Endometrial microvascular endothelial cells (primary cell): ENCODE measurements around the gene DST. TPM values are rescaled to one million over a fixed set of nuclear protein-coding genes. Genes with fewer than 3 reads are reported as not detected.

ENCODE experiments used
- in situ Hi-C: cut with HindIII; loops from 2 replicates; pipeline ENCODE4 v1.10.0; 2017; ENCODE audit warnings: low sequenced_read_pairs, low pct_unique_long_range_greater_than_20kb; ENCODE audit errors: inconsistent ontology term
- total RNA-seq: library from RNA; depleted of rRNA; stranded (reverse); fragments of >200 nt; gene quantifications from one replicate; pipeline ENCODE4 v1.2.3, GENCODE V29; 2015; ENCODE audit errors: inconsistent ontology term

The DST gene
- total RNA-seq, 1 donor from 2014 or later, result 119 TPM

DNA sequence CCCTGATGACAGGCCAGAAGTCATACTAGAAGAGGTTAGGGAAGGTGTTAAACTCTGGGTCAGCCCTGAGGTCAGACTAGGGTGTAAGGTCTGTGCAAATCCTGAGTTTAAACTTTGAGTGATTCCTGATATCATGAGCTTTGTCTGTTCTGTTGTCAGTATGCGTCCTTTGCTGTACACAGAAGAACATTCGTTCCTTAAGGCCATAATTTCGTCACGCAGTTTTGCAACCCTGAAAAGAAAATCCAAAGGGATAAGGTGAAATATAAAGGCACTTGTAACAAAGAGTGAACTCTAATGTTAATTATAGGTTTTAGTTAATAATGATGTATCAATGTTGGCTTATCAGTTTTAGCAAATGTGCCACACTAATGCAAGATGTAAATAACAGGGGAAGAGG is 2.3 kb downstream of the DST start:
- in situ Hi-C loops, result no loop called here

DNA sequence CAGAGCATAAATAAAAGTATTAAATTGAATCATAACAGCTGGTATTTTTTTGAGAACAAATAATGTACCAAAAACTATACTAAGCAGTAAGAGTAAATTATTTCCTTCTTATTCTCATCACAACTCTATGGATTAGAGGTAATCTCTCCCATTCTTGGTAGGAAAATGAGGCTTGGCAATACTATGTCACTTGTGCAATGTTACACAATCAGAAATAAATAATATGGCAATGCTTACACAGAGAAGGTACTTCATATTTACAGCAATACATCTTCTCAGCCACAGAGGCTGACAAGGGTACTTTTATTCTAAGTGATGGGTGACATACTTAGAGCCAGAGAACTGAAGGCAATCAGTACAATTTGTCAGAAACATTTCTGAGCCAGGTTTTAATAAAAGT is 3.9 kb downstream of the DST start:
- in situ Hi-C loops, result no loop called here

DNA sequence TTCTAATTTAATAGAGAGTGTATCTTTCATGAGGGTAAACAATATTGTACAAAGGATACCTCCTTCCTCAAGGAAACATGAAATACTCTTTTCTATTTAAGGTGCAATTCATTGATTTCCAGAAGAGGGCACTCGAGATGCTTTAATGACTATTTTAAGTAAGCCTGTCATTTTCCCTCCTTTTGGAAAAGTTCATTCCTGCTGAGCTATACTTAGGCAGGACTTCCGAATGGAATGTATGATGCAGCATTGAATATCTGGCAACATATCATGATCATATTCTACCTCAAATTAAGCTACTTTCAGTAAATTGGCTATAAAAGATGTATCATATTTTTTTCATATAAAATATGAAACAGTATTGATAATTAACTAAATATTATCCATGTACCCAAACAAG is 5.0 kb downstream of the DST start:
- in situ Hi-C loops, result no loop called here

DNA sequence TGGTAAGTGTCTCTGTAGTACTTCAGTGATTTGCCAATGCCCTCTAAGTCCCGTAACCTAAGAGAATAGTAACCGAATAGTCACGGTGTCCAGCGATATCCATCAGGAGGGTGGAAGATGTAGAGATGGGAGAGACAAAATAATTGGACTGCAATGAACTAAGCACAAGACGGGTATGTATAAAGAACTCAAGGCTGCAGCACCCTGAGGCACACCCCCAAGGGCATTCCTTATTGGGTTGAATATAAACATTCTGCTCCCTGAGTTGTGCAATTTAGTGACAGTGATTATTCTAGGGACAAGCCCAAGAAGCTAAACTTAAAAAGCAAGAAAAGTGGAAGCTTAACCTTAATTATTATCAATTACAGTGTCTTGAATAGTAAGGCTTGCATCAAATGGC is 14.6 kb downstream of the DST start:
- in situ Hi-C loops, result no loop called here

DNA sequence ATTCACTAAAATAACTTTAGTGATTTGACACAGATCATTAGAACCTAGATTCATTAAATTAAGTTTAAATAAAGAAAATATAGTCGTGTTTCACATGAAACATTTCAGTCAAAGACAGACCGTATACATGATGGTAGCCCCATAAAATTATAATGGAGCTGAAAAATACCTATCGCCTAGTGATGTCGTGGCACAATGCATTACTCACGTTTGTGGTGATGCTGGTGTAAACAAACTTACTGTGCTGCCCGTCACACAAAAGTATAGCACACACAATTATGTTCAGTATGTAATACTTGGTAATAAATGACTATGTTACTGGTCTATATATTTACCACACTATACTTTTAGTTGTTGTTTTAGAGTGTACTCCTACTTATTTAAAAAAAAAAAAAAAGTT is 17.3 kb downstream of the DST start:
- in situ Hi-C loops, result no loop called here

DNA sequence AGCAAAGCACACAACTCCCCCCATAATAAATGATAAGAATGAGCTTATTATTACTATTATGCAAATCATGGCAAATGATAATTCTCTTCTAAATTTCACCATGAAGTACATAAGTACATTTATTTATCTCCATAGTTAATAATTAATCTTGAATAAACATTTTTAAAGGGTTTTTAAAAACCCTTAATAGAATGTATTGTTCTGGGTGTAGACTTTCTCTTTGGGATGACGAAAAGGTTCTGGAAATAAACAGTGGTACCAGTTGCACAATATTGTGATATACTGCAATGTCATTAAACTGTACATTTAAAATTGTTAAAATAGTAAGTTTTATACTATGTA is 18.0 kb downstream of the DST start:
- in situ Hi-C loops, result loop anchor here (25.0 kb wide), 1 partner anchor 262 kb away; no protein-coding TSS in a partner anchor

DNA sequence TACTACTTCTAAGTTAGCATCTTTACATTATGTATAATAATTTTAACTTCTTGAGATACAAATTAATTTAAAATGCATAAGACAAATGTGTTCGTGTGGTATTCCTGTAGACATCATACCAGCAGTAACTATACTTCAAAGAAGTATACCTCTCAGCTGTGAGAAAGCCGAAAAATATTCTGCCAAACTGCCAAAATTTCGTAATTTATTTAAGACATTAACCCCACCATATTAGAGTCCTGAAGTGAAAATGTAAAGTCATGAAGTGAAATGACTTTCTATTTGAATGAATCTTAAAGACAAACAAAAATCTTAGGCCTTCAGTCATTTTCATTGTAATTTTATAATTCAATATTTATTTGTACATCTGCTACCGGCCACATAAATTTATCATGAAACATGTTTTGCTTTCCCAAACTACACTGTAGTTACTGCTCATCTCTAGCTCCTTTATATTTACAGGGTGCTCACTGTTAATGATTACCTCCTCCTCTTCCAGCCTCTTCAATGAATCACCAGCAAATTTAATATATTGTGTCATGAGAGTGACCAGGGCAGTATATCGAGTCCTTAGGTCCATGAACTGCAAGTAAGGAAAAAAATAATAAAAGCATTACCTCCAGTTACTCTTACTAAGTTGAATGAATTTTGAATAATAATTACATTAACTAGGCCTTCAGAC is 18.5 kb downstream of the DST start:
- in situ Hi-C loops, result loop anchor here (25.0 kb wide), 1 partner anchor 262 kb away; no protein-coding TSS in a partner anchor

DNA sequence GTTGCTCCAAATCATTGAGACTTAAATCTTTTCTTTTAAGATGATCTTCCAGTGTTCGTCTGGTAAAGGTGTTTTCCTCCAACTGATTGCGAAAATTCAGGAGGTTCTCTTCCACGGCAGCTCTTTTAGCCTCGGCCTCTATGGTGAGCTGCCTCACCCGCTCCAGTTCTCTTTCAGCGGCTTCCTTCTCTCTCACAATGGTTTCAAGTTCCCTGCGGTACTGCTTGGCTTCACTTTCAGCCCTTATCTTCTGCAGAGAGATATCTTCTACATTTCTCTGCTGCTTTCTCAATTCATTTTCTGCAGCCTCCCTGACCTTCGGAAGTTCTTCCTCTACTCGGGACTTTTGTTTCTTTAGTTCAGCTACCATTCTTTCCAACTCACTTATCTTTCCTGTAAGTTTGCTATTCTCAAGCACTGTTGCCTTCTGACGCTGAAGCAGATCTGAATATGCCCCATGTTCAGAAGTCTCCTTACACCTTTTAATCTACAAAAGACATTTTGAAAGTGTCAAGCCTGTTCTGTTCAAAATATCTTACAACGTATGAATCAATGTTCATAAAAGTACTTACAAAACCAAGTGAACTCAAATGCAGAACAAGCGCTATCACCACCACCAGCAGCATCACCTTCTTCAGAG is 22.3 kb downstream of the DST start:
- in situ Hi-C loops, result loop anchor here (25.0 kb wide), 1 partner anchor 258 kb away; no protein-coding TSS in a partner anchor

DNA sequence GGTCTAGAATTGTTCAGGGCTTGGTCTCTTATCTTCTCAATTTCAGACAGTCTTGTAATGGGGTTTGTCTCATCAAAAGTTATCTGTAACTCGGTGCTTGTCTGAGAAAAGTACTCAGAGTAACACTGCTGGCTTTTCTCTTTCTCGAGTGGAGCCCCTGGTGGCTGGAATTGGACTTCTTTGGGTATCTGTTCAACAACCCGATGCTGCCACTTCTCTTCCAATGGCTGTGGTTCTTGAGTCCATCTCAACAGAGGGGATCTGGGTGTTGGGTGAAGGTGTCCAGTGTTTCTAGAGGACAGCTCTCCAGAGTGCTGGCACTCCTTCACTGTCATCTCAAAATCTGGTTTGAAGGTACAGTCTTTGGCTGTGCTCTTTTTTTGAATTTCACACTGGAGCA is 24.6 kb downstream of the DST start:
- in situ Hi-C loops, result loop anchor here (25.0 kb wide), 1 partner anchor 256 kb away; no protein-coding TSS in a partner anchor

DNA sequence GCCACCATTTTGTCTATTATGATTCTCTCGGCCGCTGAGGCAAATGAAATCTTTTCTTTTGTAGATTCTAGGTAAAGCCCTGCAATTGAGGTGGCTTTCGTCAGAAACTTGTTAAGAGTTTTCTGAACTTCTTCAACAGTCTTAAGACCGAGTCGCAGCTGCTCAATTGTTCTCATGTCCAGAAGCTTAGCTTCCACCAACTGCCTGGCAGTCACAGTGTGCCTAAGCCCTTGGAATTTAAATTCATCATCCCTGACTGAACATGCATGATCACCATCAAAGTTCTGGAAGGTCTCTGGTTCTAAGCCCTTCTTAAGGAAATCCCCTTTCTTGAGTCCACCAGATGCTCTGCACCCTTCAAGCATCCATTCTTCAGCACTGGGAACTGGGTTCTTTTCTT is 25.7 kb downstream of the DST start:
- in situ Hi-C loops, result loop anchor here (25.0 kb wide), 1 partner anchor 255 kb away; no protein-coding TSS in a partner anchor

DNA sequence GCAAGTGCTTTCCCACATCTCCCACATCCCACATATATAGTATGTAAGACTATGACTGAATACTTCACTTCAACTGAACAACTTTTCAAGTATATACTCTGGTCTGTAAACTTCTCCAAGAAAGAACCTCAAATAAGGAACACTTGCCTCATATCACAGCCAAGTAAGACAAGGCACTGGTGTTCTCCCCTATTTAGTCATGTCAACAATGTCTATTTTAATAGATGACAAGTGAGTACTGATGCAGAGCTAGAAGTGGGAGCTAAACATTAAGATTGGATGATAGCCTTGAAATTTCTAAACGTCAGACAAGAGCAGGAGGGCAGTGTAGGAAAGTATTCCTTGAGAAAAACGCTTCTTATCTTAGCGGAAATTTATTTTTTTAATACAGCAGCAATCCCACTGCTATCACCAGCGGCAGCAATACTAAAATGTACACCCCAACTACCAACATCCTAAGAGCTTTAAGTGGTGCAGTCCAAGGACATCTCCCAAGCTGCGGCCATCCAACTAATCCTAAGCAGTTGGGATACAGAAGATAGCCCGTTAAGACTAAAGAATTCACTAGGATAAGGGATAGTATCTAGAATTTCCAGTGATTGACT is 29.3 kb downstream of the DST start:
- in situ Hi-C loops, result loop anchor here (25.0 kb wide), 1 partner anchor 251 kb away; no protein-coding TSS in a partner anchor

DNA sequence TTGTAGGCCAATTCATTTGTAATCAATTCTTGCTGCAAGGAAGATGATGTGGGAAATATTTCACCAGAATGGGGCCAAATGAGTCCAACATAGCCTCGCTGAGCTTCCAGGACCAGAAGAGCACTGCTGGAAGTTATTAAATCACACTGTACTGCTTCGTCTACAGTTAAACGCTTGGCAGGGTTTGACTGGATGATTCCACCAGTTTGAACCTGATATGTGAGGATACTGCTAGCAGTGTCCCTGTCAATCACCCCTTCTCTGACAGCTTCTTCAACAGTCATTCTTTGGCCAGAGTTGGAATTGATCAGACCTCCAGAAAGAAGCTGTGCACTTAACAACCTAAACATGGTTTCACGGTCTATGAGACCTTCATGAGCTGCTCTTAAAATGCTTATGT is 34.4 kb downstream of the DST start:
- in situ Hi-C loops, result loop anchor here (25.0 kb wide), 1 partner anchor 246 kb away; no protein-coding TSS in a partner anchor

DNA sequence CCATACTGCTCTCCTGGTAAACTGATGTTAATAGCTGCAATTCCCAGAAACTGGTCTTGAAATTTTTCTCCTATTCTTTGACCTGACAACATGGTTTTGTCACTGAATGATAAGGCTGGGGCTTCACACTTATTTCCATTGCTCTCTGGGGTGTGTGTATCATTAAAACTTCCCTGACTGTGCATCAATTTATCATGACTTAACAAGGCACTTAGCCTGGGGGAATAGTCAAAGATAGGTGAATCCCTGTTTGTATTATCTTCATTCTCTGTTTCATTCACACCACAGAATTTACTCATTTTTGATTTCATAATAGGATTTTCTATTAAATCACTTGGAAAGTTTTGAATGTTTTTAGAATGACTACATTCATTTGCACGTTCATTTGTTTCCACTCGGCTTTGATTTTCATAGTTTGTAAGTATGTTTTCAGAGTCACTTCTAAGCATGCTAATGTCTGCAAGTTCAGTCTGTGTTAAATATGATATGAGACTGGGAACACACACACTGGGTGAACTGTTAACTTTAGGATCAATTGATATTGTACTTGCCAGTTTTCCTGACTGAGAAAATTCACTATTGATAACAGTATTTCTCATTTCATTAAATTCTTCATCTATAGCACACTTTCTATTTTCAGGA is 35.5 kb downstream of the DST start:
- in situ Hi-C loops, result loop anchor here (25.0 kb wide), 1 partner anchor 245 kb away; no protein-coding TSS in a partner anchor

DNA sequence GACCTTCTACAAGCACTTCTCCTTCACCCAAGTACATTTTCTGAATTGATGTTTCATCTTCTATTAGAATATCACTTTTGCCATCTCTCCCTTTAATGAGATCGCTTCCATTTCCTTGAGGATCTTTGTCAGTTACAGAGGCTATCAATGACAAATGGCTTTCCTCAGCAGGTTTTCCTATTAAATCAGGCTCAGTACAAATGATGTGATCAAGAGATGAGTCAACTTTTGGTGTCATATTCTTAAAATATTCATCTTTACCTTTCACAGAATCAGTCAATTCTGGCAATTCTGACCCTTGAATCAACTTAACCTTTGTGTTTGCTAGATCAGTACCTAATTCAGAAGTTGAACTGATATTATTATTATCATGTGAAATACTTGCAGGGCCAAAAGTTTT is 37.3 kb downstream of the DST start:
- in situ Hi-C loops, result loop anchor here (25.0 kb wide), 1 partner anchor 243 kb away; no protein-coding TSS in a partner anchor

DNA sequence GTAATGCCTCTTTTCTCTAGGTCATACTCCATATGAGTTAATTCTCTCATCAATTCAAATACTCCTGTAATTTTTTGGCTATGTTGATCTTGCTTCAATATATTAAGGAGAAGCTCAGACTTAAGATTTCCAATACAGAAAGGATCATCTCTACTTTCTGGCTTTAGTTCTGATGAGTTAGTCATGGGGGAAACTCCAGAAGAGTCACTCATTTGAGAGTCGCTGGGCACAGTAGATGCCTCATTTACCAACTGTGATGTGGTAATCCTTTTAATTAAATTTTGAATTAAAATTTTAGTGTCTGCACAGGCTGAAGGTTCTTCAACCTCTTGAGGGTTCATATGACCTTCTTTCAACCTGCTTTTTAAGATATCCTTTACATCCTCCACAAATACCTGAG is 38.5 kb downstream of the DST start:
- in situ Hi-C loops, result loop anchor here (25.0 kb wide), 1 partner anchor 242 kb away; no protein-coding TSS in a partner anchor

DNA sequence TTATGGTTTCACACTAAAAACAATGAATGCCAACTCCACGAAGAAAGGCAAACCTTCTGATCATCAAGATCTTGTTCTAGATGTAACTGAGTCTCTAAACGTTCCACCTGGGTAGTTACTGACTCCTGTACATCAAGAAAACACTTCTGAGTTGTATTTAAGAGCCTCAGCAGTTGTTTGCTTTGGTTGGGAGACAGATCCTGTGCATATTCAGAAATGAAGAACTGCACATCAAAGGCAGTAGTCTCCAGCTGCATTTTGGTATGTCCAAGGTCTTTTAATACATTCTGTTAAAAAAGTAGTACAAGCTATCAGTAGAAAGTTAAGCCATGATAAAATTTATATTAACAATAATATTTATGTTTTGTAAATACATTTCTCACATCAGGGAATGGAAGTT is 41.3 kb downstream of the DST start:
- in situ Hi-C loops, result loop anchor here (25.0 kb wide), 1 partner anchor 239 kb away; no protein-coding TSS in a partner anchor

DNA sequence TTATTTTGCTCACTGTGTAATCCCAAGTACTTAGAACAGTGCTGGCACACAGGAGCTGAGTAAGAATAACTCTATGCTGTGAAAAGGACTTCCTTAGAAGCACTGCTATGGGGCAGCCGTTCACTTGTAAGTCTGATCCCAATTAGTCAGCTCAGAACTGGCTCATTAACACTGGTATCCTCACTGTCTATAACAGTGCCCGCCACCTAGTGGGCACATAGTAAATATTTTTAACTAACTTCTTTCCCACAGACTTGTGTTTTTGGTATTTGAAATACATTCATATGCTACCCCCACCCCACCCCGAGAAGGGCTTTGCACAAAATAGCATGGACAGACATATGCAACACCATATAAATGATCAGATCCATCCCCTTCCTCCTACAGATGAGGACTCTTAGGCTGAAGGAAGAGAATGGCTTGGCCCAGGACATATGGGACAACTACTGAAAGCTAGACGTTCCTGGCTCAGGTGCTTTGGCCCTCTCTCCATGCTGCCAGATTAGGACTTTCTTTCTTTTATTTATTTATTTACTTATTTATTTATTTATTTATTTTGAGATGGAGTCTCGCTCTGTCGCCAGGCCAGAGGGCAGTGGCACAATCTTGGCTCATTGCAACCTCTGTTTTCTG is 47.1 kb downstream of the DST start:
- in situ Hi-C loops, result no loop called here

DNA sequence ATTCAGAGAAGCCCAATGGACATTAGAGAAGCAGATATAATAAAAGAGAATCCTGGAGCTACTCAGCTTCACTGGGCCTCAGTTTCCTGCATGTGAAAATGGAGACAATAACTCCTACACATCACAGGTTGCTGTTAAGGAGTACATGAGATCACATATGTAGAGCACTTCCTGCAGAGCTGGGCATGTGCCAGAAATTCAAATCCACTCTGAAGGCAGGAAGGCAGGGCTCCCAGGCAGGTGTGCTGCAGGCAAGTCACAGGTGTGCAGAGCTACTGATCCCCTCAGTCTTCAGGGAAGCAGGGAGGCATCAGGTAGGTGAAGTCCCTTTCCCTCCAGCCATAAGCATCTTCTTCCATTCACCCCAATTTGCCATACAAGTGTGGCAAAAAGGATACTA is 48.0 kb downstream of the DST start:
- in situ Hi-C loops, result no loop called here

DNA sequence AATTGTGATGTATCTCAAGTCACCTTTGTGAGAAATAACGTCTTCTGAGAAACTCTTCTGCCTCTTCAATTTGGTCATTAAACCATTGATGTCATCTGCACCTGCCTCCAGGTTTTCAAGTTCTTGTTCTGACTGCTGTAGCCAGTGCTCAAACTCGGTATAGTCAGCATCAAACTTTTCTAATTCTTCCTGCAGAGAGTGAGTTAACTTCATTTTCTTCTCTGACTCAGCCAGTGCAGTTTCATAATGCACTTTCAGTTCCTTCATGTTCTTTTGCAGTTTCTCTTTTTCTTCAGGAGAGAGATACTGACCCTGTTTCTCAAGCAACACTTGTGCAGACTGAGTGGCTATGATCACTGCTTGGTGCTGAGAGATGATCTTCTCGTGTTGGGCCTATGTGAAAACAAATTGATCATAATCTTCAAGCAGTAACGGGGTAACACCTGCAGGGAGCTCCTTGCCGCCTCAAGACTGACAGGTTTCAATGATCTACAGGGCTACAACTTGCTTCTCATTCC is 48.8 kb downstream of the DST start:
- in situ Hi-C loops, result no loop called here
